C4-2B (cell line): ENCODE measurements around the gene DHRS1.

Experiments used
- CTCF ChIP-seq: fragments of 450-650 bp; conservative IDR thresholded peaks from 2 replicates; pipeline ENCODE4 v1.5.1; 2017; ENCODE audit warnings: mild to moderate bottlenecking
- ZFX ChIP-seq: fragments of 450-650 bp; IDR thresholded peaks from 2 replicates; pipeline ENCODE4 v1.6.1; 2017

GRCh38 chr14:24262821-24263733 lies 36.5 kb downstream of the DHRS1 start, which contains the start of gene TGM1:
- TF ChIP-seq CTCF (no peak), ZFX (no peak)
